HG03066 (cell line): Measurements from ENCODE around the gene EXOC7.
"Not testable (repeated sequence)": the region's sequence is repeated elsewhere in the genome, so short reads cannot be mapped to it uniquely, and the experiment has no call there.

Experiments used
- ATAC-seq: cut with Tn5 transposase; IDR thresholded peaks from one replicate; pipeline ENCODE4 v1.9.1; 2021; ENCODE audit warnings: low read depth; ENCODE audit not compliant: unreplicated experiment

The EXOC7 gene

DNA sequence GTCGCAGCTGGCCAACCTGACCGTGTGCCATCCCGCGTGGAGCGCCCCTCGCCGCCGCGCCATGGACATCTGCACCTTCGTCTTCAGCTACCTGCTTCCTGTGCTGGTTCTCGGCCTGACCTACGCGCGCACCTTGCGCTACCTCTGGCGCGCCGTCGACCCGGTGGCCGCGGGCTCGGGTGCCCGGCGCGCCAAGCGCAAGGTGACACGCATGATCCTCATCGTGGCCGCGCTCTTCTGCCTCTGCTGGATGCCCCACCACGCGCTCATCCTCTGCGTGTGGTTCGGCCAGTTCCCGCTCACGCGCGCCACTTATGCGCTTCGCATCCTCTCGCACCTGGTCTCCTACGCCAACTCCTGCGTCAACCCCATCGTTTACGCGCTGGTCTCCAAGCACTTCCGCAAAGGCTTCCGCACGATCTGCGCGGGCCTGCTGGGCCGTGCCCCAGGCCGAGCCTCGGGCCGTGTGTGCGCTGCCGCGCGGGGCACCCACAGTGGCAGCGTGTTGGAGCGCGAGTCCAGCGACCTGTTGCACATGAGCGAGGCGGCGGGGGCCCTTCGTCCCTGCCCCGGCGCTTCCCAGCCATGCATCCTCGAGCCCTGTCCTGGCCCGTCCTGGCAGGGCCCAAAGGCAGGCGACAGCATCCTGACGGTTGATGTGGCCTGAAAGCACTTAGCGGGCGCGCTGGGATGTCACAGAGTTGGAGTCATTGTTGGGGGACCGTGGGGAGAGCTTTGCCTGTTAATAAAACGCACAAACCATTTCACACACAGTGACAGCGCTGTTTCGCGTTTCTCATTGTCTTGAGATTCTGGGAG lies 26.6 kb downstream of the EXOC7 start:
- ATAC-seq = no peak

DNA sequence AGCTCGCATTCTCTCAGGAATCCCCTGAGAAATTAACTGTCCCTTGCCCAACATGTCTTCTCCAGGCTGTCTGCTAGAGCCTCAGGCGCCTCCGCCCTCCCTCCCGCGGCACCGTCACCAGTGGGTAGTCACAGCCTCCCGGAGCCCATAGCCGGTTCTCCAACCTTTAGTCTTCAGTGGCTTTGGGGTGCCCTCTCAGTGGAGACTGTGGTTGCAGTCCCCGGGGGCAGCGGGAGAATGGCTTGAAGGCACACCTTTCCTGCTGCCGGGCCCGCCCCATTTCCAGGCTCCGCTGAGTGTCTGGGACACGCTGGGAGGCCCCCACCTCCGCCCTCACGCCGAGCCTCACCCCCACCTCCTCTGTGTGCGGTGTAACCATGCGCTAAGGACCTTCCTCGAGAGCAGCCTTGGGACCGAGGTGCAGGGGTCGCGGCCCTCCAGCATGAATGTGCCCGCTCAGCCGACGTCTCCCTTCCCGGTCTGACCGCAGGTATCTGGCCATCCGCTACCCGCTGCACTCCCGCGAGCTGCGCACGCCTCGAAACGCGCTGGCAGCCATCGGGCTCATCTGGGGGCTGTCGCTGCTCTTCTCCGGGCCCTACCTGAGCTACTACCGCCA lies 27.3 kb downstream of the EXOC7 start:
- ATAC-seq = no peak

DNA sequence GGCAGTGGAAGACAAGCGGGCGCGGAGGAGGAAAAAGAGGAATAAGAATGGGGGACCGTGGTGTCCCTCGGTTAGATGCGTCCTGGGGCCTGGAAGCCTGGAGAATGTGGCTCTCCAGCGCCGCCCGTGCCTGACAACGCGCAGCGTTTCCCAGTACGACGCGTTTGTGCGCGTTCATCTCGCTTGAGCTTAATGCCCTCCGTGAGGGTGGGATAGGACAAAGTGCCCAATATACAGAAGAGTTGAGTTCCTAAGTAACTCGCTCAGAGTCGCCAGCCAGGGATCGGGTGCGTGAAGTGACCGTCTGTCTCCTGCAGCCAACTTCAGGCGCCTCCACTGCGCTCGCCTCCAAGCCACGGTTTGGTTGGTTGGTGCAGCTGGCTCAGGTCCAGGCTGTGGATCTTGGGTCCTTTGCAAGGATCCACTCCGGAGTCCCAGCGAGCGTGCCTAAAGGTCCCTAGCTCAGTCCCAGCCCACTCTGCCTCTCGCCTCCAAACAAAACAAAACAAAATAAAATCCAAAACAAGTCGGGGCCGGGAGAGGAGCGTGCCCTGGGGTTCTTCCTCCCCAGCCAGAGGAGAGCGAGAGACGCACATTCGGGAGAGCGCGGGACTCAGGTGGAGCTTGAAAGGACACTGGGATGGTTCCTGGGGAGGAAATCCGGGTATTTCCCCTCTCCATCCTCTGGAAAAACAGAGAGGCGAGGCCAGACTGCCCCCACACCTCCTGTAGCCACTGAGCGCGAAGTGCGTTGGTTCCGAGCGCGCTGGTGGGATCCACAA lies 28.0 kb downstream of the EXOC7 start:
- ATAC-seq = no peak

DNA sequence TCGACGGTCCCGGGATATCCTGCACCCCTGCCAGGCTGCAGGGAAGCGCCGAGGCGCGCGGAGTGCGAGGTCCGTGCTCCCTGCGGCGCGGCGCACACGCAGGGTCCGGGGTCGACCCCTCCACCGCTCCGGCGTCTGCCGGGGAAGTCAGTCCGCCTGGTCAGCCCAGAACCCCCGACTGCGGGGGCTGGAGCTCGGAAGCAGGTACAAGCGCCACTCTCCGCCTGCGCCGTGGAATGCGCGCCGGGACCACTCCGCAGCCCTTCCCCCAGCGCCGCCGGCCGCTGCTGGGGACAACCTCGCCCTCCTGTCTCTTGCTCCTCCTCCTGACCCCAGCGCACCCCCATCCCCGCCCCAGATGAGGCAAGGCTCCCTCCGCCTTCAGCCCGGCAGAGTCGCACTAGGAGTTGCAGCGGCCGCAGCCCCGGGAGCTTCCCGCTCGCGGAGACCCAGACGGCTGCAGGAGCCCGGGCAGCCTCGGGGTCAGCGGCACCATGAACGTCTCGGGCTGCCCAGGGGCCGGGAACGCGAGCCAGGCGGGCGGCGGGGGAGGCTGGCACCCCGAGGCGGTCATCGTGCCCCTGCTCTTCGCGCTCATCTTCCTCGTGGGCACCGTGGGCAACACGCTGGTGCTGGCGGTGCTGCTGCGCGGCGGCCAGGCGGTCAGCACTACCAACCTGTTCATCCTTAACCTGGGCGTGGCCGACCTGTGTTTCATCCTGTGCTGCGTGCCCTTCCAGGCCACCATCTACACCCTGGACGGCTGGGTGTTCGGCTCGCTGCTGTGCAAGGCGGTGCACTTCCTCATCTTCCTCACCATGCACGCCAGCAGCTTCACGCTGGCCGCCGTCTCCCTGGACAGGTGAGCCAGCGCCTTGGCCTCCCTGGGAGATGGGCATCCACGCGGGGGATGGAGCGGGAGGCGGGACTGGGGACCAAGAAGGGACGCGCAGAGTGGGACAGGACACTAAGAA lies 28.9 kb downstream of the EXOC7 start, which contains the start of gene GALR2:
GALR2 (plus strand) TSS at position 392 of the 974 bp plus-strand sequence; CDS start at position 495, 103 bp downstream.
- no peak for ATAC-seq

DNA sequence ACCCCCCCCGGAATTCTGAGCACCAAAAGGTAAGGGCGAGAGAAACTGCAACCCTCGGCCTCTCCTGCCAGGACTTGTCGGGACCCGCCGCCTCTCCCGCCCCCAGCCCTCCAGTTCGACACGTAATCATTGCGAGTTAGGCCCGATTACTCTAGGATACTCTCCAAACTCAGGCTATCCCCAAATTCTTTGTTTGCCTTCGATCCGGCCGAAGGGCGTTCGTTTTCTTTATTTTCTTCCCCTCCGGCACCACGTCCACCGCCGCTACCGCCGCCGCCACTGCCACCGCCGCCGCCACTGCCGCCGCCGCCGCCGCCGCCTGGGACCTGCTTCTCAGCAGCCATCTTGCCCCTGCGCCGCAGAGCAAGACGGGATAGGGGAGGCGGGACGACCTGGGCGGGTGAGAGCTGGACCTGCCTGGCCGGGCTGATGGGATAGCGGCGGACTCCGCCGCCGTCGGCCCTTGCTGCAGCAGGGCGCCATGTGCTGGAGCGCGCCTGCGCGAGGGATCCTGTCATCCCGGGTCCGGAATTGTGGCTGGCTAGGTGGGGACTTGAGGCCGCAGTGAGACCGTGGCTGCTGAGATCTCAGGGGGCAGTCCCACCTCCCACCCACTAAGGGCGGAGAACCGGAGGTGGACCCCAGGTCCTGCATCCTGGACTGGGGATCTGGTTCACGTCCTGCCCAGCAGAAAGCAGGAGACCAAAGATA lies 31.3 kb downstream of the EXOC7 start, which contains the start of gene SRP68:
SRP68 (minus strand) TSS at position 370 of the 711 bp plus-strand sequence; CDS start at position 344, 26 bp downstream.
- ATAC-seq = peak; percentile 92

DNA sequence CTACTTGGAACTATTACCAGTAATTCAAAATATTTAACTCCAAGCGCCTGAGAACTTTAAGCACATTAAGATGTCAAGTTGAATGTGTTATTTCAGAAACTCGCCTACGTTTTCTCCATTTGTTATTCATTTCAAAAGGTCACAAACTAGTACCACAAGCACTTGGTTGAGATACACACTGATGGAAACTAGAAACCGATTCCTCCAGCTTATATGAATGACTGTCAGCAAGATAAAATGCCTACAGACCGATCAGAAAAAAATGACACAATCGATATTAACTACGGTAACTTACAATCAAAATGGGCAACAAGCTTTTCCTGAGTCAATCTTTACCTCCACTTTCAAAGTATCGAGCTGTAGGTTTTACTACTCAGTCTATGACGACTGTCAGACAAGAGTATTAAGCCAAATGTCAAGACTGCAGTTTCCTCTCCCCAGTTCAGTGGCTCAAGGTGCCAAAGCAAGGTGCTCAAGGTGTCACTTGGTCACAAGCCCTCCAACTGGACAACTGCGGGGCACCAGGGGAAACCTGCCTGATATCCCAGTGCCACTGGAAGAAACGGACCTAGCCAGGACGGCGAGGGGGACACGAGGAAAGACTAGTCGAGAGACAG lies 31.9 kb downstream of the EXOC7 start:
- no peak for ATAC-seq

DNA sequence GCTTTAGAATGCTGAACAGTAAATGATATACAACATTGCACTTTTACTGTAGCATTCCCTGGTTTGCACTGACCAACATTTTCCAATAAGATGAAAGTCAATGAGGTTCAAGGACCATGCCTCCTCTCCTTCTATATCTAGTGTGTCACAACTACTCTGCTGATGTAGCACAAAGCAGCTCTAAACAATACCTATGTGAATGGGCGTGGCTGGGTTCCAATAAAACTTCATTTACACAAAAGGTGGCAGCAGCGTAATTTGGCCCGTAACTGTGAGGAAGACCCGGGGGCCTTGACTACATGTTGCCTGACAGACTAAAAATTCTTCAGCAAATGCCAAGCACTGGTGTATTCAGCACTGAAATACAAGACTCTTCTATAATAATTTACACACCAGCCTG lies 37.8 kb downstream of the EXOC7 start:
- no peak for ATAC-seq

DNA sequence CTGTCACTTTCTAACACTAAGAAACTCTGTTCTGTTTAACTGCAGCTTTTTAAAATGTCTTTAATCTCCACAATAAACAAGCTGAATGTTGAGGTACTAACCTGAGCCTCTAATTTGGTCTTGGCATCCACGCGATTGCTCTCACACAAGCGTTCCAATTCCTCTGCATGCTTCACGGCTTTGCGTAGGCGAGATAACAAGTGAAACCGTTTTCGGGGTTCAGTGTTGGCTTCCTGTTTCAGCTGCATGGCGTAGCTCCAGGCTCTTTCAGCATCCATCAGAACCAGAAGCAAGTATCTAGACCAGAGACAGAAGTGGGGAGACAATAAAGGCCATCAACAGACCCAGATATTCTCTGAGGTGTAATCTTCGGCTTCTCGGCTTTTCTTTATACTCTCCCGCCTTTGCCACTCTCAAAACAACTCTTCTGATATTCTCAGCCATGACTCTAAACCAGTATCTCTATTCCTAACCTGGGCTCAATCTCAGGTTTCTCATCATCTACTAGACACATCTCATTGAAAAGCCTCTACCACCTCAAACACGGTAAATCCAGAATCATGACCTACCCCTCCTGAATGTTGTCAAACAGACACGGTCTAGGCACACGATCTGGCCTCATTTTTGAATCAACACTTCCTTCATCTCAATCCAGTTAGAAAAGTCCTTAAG lies 39.6 kb downstream of the EXOC7 start:
- no peak for ATAC-seq

DNA sequence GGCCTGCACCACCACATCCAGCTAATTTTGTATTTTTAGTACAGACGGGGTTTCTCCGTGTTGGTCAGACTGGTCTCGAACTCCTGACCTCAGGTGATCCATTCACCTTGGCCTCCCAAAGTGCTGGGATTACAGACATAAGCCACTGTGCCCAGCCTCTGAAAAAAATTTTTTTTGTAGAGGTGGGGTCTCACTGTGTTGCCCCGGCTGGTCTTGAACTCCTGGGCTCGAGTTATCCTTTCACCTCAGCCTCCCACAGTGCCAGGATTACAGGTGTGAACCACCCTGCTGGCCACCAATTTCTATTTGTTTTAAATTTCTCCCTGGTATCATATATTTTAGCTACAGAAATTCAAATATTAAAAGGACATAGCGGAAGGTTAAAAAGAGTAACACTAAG lies 45.3 kb downstream of the EXOC7 start:
- ATAC-seq = not testable (repeated sequence)

DNA sequence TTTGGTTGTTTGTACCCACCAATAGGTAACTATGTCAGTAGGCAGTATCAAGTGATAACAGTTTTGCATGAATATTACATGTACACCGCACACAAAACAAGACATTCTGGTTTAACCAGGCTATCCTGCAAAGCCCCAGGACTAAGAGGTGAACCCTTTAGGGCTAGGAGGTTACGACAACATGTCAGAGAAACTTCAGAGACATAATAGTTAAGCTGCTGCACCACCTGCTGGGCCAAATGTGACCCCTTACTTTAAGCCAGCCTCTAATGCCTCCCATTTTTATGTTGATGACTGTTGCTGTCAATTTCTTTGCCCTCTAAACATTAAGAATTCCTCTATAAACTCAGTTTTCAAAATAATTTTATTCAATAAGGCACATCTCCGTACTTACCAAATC lies 46.7 kb downstream of the EXOC7 start:
- no peak for ATAC-seq

DNA sequence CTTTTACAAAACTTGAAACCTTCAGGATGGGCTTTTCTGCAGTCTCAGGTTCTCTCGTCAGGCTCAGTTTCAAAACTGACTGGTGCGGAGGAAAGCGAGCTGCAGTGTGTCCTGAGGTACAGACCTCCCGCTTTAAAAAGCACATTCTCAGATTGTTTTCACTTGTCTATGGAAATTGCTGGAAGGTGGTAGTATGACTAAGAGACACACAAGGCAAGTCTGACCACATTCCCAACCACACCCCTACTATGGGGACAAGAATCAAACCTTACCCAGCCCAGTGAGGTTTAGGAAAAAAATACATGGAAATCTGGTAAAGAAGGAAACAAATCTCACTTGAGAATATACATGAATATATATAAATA lies 49.5 kb downstream of the EXOC7 start:
- ATAC-seq = no peak

DNA sequence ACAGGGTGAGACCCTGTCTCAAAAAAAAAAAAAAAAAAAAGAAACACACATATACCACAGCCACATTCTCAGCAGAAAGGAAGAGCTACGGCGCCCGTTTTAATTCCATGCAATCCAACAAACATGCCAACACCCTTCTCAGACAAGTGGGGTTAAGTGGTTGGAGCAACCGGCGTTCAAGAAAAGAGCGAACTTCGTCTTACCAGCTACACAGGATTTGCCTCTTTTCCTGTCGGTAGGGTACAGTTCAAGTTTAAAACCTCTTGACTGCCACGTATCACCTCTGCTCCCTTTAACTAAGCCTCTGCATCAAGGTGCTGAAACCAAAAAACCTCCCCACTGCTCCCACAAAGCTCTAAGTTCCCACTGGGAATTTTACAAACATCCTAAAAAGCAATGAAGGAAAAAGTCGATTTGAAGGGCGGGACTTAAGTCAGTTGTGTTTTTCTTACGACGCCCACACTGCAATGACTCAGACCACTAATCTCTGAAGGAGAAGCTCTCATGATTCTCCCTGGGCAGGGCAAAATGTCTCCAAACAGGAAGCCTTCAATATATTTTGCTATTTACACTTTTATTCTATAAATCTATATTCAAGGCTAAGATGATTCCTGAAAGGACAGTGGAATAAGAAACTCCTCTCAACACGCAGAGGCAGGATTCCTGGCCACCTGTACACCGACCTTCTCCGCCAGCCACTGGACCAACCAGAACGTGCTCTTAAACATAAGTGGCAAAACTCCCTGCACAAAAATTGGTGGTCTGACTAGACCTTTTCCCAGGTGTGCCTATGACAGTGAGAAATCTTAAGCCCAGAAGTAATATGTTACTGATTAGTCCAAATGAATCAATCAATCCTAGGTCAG lies 50.1 kb downstream of the EXOC7 start:
- no peak for ATAC-seq

DNA sequence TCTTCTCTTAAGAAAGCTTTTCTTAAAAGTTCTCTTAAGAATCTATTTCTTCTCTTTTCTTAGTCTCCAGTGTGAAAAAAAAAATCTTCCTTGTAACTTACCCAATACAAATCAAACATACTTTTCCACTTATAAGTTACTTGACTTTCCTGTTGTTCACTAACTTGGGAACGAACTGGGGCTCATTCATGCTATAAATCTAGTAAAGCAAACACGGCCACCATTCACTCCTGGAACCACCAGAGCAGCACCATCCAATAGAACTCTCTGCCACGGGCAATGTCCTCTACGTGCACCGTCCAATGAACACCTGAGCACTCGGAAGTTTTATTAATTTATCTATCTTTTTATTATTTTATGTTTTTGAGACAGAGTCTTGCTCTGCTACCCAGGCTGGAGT lies 52.0 kb downstream of the EXOC7 start:
- ATAC-seq = no peak

DNA sequence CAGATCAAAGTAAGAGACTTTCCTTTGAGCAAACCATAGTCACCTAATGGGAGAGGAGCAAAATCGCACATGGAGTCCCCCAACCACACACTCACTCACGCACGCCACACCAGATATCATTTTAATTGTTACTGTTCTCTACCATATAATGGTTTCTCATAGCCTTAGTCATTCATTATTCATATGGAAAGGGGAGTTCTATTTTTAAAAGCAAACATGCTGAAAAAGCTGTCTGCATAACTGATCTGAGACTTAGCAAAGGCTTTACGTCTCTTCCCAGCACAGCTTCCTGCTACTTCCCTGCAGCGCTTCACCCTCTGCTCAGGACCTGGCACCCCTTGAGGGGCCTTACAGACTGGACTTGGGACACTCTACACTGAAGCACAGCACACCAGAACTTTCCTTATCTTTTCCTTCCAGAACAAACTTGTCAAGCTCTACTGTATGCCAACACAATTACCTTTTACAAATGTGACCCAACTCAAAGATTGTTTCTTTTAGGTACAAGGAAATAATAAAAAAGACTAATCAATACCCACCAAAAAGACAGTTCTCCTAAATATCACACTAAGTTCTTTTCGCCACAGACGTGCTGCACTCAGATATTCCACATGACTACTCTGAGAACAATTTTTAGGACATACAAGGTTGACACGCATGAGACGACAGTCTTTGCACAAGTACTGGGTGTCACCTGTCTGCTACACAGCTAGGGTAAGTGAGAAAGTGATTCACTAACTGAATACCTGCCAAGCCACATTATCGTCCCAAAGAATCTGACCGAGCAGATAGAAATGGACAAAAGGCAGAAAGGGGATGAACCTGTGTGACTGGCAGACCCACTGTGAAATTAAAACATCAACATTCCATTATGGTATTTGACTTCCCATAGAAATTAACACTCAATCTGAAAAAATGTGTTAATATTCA lies 52.8 kb downstream of the EXOC7 start:
- ATAC-seq = no peak

DNA sequence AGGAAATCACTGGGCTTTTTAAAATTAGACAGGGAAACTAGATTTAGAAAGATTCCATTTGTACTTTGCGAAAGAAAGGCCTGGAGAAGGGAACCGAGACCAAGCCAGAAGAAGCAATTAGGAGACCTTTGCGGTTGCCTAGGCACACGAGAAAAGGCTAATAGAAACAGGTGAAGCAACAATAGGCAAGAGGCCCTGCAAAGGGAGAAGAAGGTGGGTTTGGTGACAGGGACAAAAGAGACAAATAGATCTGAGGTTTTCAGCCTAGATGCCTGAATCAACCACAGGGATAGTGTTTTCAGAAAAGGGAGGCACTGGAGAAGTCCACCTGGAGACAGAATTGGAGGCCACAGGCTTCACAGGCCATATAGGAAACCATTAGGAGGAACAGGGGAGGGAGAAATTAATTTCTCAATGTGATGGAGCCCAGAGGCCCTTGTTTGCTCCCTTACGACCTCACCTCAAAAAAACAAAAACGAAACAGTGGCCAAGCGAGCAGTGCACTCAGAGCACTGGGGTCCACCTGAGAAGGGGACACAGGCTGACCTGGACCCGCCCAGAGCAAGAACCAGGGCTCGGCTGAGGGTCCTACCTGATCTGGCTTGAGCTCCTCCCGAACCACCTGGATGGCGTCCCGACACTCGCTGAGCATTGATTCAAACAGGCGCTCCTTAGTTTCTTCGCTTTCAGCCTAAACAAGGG lies 53.6 kb downstream of the EXOC7 start:
- no peak for ATAC-seq

DNA sequence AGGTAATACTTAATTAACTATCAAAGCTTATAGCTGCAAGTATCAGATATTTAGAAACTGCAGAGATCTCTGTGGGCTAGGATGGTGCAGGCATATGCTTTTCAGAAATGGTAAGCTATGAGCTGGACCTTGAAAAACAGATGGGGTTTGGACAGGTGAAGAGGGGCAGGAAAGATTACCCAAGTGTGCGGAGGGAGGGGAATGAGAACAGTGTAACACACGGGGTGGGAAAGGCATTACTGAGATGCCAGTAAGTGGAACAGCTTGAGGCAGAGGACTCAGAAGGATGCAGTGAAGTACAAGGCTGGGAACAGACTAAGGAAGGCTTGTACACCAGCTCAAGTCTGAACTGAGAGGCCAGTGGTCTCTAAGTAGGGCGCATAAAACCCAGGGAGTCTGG lies 54.3 kb downstream of the EXOC7 start:
- ATAC-seq = no peak
